HG02642 (cell line): Measurements from ENCODE around the gene DACT2.
"Not testable (repeated sequence)": the region's sequence is repeated elsewhere in the genome, so short reads cannot be mapped to it uniquely, and the experiment has no call there.

Experiments used
- ATAC-seq: cut with Tn5 transposase; IDR thresholded peaks from one replicate; pipeline ENCODE4 v1.9.1; 2021; ENCODE audit warnings: mild to moderate bottlenecking; ENCODE audit not compliant: unreplicated experiment, poor library complexity

DACT2 gene

DNA sequence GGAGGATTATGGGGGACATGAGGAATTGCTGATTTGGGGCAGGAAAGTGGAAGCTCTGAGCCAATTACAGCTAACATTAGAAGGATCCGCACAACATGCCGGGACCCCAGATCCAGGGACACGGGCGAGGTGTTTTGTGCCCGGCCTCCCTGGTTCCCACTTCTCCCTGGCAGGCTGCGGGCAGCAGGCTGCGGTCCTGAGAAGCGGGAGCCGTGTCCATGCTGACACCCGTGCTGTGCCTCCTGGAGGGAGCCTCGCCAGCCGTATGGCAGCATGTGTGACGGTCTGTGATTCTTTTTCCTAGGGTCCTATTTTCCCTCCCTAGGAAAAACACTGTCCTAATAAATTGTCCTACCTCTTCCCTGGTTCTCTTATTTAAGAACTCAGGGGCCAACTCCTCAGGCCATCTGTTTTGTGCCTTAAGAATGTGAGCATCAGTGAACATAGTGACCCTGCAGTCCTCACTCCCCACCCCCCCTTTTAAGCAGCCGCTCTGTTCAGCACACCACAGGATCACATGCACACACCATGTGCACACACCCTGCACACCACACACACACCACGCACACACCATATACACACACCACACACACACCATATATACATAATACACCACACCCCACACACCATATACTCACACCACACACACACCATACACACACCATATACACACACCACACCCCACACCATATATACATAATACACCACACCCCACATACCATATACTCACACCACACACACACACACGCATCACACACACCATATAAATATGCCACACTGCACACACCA lies 49.9 kb downstream of the DACT2 start:
- no peak for ATAC-seq

DNA sequence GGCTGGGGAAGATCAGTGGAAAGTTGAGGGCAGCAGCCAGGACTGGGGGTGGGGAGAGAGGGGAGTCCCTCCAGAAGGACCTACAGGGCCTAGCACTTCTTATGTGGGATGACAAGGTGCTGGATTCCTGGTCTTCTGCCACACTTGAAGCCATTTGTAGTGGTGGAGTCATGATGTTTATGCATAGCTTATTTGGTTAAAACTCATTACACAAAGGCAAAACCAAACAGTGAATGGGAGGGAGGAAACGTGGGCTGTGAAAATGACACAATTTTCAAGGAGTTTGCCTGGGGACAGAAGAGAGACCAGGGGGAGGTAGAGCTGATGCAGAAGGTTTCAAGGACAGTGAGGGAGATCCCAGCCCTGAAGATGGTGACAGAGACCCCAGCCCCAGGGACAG lies 50.8 kb downstream of the DACT2 start:
- ATAC-seq: no peak

DNA sequence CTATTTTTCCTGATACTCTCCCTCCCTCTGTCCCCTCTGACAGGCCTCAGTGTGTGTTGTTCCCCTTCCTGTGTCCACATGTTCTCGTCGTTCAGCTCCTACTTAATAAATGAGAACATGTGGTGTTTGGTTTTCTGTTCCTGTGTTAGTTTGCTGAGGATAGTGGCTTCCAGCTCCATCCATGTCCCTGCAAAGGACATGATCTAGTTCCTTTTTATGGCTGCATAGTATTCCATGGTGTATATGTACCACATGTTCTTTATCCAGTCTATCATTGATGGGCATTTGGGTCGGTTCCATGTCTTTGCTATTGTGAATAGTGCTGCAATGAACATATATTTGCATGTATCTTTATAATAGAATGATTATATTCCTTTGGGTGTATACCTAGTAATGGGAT lies 51.8 kb downstream of the DACT2 start:
- not testable (repeated sequence) for ATAC-seq

DNA sequence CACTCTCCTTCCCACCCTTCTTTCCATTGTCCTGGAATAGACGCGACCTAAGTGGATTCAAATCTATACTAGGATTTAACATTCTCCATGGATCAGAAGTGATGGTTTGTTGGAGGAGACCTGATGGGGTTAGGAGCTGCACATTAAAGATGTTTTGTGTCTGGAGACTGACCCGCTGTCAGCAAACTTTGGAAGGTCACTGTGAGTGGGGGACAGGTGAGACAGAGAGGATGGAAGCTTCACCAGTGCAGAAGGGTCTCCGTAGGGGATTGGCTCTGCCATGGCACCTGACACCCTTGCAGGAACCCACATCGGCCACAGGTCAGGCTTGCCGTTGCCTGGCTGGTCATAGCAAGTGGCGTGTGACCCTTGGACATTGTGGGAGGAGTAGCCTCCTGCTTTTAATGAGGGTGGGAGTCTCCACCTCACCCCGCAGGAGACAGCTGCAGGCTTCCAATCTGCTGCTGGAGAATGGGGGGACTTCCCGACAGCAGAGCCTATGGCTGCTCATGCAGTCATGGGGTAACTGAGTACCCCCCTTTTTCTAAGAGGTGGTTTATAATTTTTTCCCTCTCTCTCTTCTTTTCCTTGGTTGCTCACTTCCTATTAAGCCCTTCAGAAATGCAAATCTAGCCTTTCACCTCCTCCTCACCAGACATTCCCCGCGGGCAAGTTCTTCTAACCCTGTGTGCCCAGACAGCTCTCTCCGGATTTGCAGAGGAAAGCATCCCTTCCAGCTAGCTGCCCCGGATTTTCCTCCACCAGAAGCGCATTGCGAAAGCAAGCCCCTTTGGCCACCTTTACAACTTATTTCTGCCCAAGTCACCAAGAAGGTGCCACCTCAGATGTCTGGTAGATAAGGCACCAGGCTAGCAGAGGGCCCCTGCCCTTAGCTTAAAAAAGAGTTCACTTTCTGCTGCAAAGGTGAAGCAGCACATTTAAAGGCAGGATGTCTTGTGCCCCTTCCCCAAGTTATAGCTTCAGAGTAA lies 53.5 kb downstream of the DACT2 start:
- ATAC-seq: no peak

DNA sequence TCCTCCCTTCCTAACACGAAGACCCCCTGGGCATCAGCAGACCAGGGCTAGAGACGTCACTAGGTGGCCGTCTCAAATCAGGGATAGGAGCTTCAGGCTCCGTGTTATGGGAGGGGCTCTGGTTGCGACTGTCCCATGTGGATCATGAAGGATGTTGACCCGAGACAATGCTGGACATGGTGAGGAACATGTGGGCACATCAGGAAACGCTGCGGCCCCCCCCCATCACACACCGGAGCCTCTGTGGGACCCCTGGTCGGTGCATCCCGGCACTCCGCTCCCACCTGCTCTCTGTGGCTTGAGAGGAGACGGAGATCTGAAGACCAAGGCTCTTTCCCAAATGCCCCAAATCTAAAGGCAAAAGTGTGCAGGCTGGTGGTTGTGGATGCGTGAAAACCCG lies 54.2 kb downstream of the DACT2 start:
- ATAC-seq: no peak

DNA sequence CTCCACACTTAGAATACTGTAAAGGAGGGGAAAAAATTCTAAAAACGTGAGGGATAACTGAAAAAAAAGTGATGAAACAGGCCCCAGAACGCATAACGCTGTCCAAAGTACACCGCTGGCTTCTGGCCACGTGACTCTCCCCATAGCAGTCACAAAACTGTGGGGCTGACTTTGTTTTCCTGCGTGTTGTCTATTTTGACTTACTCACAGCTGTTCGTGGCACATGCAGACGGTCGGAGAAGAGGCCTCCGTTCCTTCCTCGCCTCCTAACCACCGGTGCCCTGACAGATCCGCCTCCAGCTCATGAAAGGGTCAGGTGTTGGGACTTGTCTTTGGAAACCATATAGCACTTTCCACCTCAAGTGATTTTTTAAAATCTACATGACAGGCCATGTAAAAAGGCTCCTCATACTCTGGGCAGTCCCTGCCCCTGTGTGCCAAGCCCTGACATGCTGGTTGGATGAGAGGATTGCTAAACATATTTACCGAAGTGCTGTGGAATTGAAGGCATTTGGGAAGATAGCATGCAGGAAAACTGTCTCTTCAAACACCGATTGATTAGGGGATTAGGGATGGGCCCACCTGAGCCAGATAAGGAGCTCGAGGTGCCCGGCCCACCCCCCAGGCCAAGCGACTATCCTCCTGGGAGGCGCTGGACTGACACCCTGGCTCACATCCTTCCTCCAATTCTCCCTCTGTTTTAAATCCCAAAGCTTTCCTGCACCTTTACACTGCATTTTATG lies 54.8 kb downstream of the DACT2 start:
- no peak for ATAC-seq

DNA sequence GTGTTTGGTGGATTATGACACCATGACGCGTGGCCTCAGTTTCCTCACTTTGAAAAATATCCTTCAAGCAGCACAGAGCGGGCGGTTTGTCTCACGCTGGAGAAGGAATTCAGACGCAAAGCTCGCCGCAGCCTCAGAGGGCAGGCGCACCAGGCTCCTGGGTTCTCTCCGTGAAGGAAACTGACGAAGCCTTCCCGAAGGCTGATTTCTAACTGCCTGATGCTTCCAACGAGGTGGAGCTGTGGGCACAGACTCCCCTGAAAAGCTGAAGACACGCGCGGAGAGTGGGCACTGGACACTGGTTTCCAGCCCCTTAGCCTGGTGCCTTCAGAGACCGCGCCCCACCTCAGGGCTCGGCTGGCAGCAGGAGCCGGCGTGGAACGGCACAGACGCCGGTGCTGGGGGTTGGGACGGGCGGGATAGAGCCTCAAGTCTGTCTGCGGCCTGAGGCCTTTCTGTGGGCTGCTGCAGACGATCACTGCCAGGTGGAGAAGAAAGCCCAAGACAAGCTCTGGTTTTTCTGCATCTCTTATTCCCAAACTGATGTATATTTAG lies 56.1 kb downstream of the DACT2 start:
- no peak for ATAC-seq

DNA sequence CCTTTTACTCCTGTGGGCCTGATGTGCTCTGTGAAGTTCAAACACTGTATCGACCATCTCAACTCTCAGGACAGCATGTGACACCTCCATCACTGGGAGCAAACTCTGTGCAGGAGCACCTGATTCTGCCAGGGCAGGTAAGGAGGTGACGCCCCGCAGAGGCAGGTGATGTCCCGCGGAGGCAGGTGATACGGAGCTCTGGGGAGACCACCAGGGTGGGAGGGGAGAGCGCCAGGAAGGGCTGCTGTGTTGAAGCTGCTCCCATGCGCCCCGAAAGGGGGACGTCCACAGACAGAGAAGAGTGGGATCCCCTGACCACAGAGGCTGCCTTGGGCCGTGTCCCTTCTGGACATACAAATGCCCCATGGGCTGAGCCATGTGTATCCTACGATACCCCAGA lies 58.3 kb downstream of the DACT2 start:
- no peak for ATAC-seq

DNA sequence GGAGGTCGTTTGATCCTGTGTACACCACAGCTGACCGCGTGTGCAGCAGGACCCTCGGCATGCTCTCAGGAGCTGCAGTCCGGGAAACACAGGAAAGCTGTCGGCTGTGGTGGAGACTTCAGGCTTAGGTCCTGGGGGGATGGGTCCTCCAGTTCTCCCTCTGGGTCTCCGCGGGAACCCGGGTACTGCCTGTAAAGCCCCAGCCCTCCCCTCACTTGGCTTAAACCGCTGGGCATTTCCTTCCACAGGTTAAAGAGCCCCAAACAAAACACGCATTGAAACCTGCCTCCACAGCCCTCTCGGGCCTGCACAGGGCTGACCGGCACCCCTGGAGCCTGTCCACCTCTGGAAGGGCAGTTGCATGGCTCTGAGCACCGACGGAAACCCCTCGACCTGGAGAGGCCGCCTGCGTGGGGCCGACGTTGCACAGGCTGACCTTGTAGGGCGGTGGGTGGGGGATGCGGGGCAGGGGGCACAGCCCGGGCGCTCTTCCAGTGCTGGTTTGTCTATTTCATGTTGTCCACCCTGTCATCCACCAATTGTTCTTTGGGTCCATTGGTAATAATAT lies 59.1 kb downstream of the DACT2 start:
- ATAC-seq: no peak

DNA sequence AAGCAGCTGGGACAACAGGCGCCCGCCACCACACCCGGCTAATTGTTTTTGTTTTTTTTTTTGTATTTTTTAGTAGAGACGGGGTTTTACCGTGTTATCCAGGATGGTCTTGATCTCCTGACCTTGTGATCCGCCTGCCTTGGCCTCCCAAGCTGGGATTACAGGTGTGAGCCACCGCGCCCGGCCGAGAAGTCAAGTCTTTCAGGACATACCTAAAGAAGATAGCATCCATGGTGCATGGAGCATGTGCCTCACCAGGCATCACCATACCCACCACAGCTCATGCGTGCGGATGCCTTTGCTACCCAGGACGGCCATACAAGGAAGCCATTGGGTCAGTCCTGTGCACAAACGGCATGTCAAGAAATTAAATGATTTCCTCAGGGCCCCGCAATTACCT lies 60.8 kb downstream of the DACT2 start:
- no peak for ATAC-seq

DNA sequence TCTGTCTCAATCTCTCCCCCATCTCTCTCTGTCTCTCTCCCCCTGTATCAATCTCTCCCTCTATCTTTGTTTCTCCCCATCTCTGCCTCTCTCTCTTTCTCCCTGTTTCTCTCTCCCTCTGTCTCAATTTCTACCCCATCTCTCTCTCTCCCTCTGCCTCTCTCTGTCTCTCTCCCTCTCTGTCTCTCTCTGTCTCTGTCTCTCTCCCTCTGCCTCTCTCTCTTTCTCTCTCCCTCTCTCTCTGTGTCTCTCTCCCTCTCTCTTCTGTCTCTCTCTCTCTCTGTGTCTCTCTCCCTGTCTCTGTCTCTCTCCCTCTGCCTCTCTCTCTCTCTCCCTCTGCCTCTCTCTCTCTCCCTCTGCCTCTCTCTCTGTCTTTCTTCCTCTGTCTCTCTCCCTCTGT lies 62.6 kb downstream of the DACT2 start:
- no peak for ATAC-seq
